Astrocyte (in vitro differentiated cells and primary cell): Measurements from ENCODE around the gene MECR. TPM values are rescaled to one million over a fixed set of nuclear protein-coding genes. Genes with fewer than 3 reads are reported as not detected.
A peak's percentile ranks its signal among the peaks of the same experiment; 100 is the strongest.

Experiments
- DNase-seq: peaks from one replicate; pipeline ENCODE4 v3.0.0-alpha.2; 2010; ENCODE audit warnings: low read depth
- FAIRE-seq: peaks from 2 replicates; lab custom pipeline; 2011; peaks lifted over from hg19 to GRCh38; lab: Jason Lieb, UNC
- H2AFZ ChIP-seq: 2 replicates; pipeline ENCODE4 v1.6.0; 2012; ENCODE audit warnings: low read depth, low read length, inconsistent platforms
- H3K27ac ChIP-seq: 2 replicates; pipeline ENCODE4 v1.5.1; 2011; ENCODE audit warnings: low read depth, low read length, inconsistent platforms
- H3K27me3 ChIP-seq: 2 replicates; pipeline ENCODE4 v1.6.0; 2011; ENCODE audit warnings: low read length, inconsistent platforms; ENCODE audit not compliant: insufficient read depth
- H3K36me3 ChIP-seq: 2 replicates; pipeline ENCODE4 v1.5.1; 2011; ENCODE audit warnings: low read length, inconsistent platforms; ENCODE audit not compliant: insufficient read depth
- H3K4me1 ChIP-seq: 2 replicates; pipeline ENCODE4 v1.5.1; 2011; ENCODE audit warnings: low read length, inconsistent platforms; ENCODE audit not compliant: insufficient read depth
- H3K4me2 ChIP-seq: 2 replicates; pipeline ENCODE4 v1.6.0; 2012; ENCODE audit warnings: low read length, inconsistent platforms
- H3K4me3 ChIP-seq: 2 replicates; pipeline ENCODE4 v1.5.1; 2011; ENCODE audit warnings: low read depth, mild to moderate bottlenecking, low read length, inconsistent platforms; ENCODE audit not compliant: insufficient read depth
- H3K79me2 ChIP-seq: 2 replicates; pipeline ENCODE4 v1.6.0; 2012; ENCODE audit warnings: mild to moderate bottlenecking, low read length, inconsistent platforms; ENCODE audit not compliant: insufficient read depth
- H3K9ac ChIP-seq: 2 replicates; pipeline ENCODE4 v1.6.0; 2012; ENCODE audit warnings: mild to moderate bottlenecking, low read length, inconsistent platforms
- H3K9me3 ChIP-seq: 2 replicates; pipeline ENCODE4 v1.5.1; 2012; ENCODE audit warnings: low read depth, mild to moderate bottlenecking, low read length, inconsistent platforms; ENCODE audit not compliant: insufficient read depth
- H4K20me1 ChIP-seq: 2 replicates; pipeline ENCODE4 v1.6.0; 2012; ENCODE audit warnings: low read length, inconsistent platforms; ENCODE audit not compliant: insufficient read depth
- H3K27ac Mint-ChIP-seq: one replicate; pipeline ENCODE4 v1.8.0; 2021; ENCODE audit warnings: mild to moderate bottlenecking, mixed read lengths; ENCODE audit not compliant: unreplicated experiment
- H3K27me3 Mint-ChIP-seq: one replicate; pipeline ENCODE4 v1.8.0; 2021; ENCODE audit warnings: low read depth, mixed read lengths; ENCODE audit not compliant: unreplicated experiment
- H3K36me3 Mint-ChIP-seq: one replicate; pipeline ENCODE4 v1.8.0; 2021; ENCODE audit warnings: low read depth, mixed read lengths; ENCODE audit not compliant: unreplicated experiment
- H3K4me1 Mint-ChIP-seq: one replicate; pipeline ENCODE4 v1.8.0; 2021; ENCODE audit warnings: low read depth, mixed read lengths; ENCODE audit not compliant: unreplicated experiment
- H3K4me3 Mint-ChIP-seq: one replicate; pipeline ENCODE4 v1.8.0; 2021; ENCODE audit warnings: mild to moderate bottlenecking, moderate library complexity, mixed read lengths; ENCODE audit not compliant: unreplicated experiment
- H3K9me3 Mint-ChIP-seq: one replicate; pipeline ENCODE4 v1.8.0; 2021; ENCODE audit warnings: mild to moderate bottlenecking, mixed read lengths; ENCODE audit not compliant: unreplicated experiment
- CTCF ChIP-seq: IDR thresholded peaks from 2 replicates; pipeline ENCODE4 v1.5.1; 2011; ENCODE audit warnings: low read depth, mild to moderate bottlenecking, inconsistent platforms, low read length, moderate library complexity; ENCODE audit not compliant: insufficient read depth
- EZH2 ChIP-seq: IDR thresholded peaks from 2 replicates; pipeline ENCODE4 v1.6.1; 2012; ENCODE audit warnings: mild to moderate bottlenecking, low read length, inconsistent platforms; ENCODE audit not compliant: insufficient read depth
- total RNA-seq: library from RNA; stranded (reverse); gene quantifications from 2 replicates; pipeline ENCODE4 v1.2.1, GENCODE V29; 2021

MECR gene
- total RNA-seq, 1 donor from 2014 or later = 25.1 TPM

GRCh38 chr1:29245876-29246275 lies 15.1 kb upstream of the MECR start:
- H3K36me3 ChIP-seq = no peaks in the 10 kb centered on the region
- Mint-ChIP-seq H3K4me1 (peaks cover 28% of the 10 kb centered on the region), H3K36me3 (peaks cover 3% of the 10 kb centered on the region), H3K27me3 (peaks cover 3% of the 10 kb centered on the region), H3K27ac (no peak overlapping the region), H3K9me3 (no peaks in the 10 kb centered on the region), H3K4me3 (no peak overlapping the region)
- peaks cover 49% of the 10 kb centered on the region for H3K79me2 ChIP-seq
- no peaks in the 10 kb centered on the region for H3K9me3 ChIP-seq
- no peak for DNase-seq
- H3K4me1 ChIP-seq = peaks cover 46% of the 10 kb centered on the region
- H3K27me3 ChIP-seq = no peaks in the 10 kb centered on the region
- H3K4me2 ChIP-seq = no peak overlapping the region
- no peak overlapping the region for H3K27ac ChIP-seq
- no peak overlapping the region for H3K4me3 ChIP-seq
- H4K20me1 ChIP-seq = peaks cover 26% of the 10 kb centered on the region
- no peak overlapping the region for H2AFZ ChIP-seq
- H3K9ac ChIP-seq = no peak overlapping the region
- no peak for FAIRE-seq
- TF ChIP-seq CTCF (peak; percentile 44), EZH2 (no peak)

- peaks cover 3% of the 10 kb centered on the region for H3K36me3 Mint-ChIP-seq
Observed at GRCh38 chr1:29245261-29245660, 14.5 kb upstream of the MECR start.

More at GRCh38 chr1:29245261-29245660, 14.5 kb upstream of the MECR start:
- H3K36me3 ChIP-seq = no peaks in the 10 kb centered on the region
- Mint-ChIP-seq H3K27me3 (peaks cover 3% of the 10 kb centered on the region), H3K4me3 (no peak overlapping the region), H3K9me3 (no peaks in the 10 kb centered on the region), H3K27ac (no peak overlapping the region), H3K4me1 (peaks cover 29% of the 10 kb centered on the region)
- no peak overlapping the region for H3K4me3 ChIP-seq
- H3K27ac ChIP-seq = no peak overlapping the region
- no peak overlapping the region for H2AFZ ChIP-seq
- FAIRE-seq = no peak
- H4K20me1 ChIP-seq = peaks cover 26% of the 10 kb centered on the region
- no peak for TF ChIP-seq EZH2
- no peak for TF ChIP-seq CTCF
- no peaks in the 10 kb centered on the region for H3K27me3 ChIP-seq
- no peak for DNase-seq
- H3K9me3 ChIP-seq = no peaks in the 10 kb centered on the region
- H3K79me2 ChIP-seq = peaks cover 50% of the 10 kb centered on the region
- H3K4me1 ChIP-seq = peaks cover 43% of the 10 kb centered on the region
- H3K9ac ChIP-seq = no peak overlapping the region
- no peak overlapping the region for H3K4me2 ChIP-seq
